IPS DF 6.9 (cell line): ENCODE results near the gene PSG7.
"Not testable (repeated sequence)": the region's sequence is repeated elsewhere in the genome, so short reads cannot be mapped to it uniquely, and the experiment has no call there.

Experiments used
- DNase-seq: peaks from one replicate; pipeline ENCODE4 v3.0.0-alpha.2; 2013; ENCODE audit warnings: low read depth, low spot score
- H3K27ac ChIP-seq: one replicate; pipeline ENCODE4 v1.5.1; 2013; ENCODE audit warnings: low read length, control low read depth
- H3K27me3 ChIP-seq: 2 replicates; pipeline ENCODE4 v1.6.1; 2013; ENCODE audit warnings: mild to moderate bottlenecking, low read length; ENCODE audit not compliant: control insufficient read depth, insufficient read depth
- H3K36me3 ChIP-seq: 2 replicates; pipeline ENCODE4 v1.6.1; 2013; ENCODE audit warnings: low read length; ENCODE audit not compliant: control insufficient read depth, insufficient read depth
- H3K4me1 ChIP-seq: 2 replicates; pipeline ENCODE4 v1.6.1; 2013; ENCODE audit warnings: low read length; ENCODE audit not compliant: control insufficient read depth, insufficient read depth
- H3K4me3 ChIP-seq: 2 replicates; pipeline ENCODE4 v1.5.1; 2013; ENCODE audit warnings: mild to moderate bottlenecking, low read length
- H3K9me3 ChIP-seq: 2 replicates; pipeline ENCODE4 v1.6.1; 2013; ENCODE audit warnings: low read length, inconsistent platforms; ENCODE audit not compliant: control insufficient read depth, insufficient read depth
- WGBS: extraction: QIAGEN DNeasy Blood & Tissue Kit; methylation state at CpG from one replicate; pipeline ENCODE4 v1.1.7; 2013; ENCODE audit warnings: mixed read lengths, missing lambda C conversion rate; ENCODE audit not compliant: insufficient read length, insufficient coverage; 5-methylcytosine and 5-hydroxymethylcytosine counted together

Gene PSG7

DNA sequence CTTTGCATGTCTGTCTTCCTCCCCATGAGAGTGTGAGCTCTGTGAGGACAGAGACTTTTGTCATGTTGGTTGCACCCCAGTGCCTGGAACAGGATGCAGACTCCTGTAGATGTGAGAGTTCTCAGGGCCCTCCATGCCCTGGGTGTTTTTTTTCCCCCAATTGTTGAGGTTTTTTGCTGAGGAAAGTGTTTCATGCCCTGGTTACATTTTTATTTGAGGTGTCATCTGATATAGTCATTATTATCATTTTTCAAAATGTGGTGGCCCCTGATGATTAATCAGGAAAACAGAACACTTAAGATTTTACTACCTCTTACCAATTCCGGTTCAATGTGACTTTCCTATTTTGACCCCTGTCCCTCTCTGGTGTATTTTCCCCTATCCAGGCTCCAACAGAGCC is 20.1 kb downstream of the PSG7 start:
- not testable (repeated sequence) for H3K9me3 ChIP-seq, H3K4me3 ChIP-seq, H3K27ac ChIP-seq, DNase-seq, H3K27me3 ChIP-seq, H3K36me3 ChIP-seq, H3K4me1 ChIP-seq
- no CpG with 5 or more reads among the region's 1 CpG for WGBS

DNA sequence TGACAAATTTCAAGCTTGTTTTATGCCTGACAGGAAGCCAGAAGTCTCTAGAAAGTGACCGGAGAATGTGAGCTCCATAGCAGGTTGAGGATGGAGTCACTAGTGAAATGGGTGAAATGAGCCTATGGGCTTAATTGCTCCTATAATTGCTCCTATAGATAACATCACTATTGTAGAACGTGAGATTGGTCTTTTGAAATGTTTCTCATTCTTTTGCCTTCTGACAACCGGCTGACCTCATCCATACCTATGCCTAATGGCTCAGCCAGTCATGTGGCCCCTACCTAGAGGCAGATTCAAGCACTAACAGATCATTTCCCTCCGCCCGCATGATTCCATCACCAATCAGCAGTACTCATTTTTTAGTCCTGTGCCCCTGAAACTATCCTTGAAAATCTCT is 23.5 kb downstream of the PSG7 start:
- not testable (repeated sequence) for H3K4me1 ChIP-seq, H3K9me3 ChIP-seq
- WGBS: no CpG with 5 or more reads among the region's 5 CpGs

DNA sequence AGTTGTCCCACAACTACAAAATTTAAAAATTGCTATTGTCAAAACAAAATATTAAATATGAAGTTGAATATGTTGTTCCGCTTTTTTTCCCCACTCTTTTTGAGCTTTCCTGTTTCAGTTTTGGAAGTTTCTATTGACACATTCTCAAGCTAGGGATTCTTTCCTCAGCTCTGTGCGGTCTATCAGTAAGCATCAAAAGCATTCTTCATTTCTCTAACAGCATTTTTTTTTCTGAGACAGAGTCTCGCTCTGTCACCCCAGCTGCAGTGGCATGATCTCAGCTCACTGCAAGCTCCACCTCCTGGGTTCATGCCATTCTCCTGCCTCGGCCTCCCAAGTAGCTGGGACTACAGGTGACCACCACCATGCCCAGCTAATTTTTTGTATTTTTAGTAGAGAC is 24.1 kb downstream of the PSG7 start:
- H3K4me3 ChIP-seq, H3K4me1 ChIP-seq, H3K27me3 ChIP-seq, H3K27ac ChIP-seq, H3K9me3 ChIP-seq, DNase-seq, H3K36me3 ChIP-seq: not testable (repeated sequence)
- no CpG with 5 or more reads among the region's 4 CpGs for WGBS

More for the DNA sequence above, 23.5 kb downstream of the PSG7 start:
- not testable (repeated sequence) for H3K27me3 ChIP-seq, DNase-seq, H3K4me3 ChIP-seq, H3K27ac ChIP-seq, H3K36me3 ChIP-seq

DNA sequence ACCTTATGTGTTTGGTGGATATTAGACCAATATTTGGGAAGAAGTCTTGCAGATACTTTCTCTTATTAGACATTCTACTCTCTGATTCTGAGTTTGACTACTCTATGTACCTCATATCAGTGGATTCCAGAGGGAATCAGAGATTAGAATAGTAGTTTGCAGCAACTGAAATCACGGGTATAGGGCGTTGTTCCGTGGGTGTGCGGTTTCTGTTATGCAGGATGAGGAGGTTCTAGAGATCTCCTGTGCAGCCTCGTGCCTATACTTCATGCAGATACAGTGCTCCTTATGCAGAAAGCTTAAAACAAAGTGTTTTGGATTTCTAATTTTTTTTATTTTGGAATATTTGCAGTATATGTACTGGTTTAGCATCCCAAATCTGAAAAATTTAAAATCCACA is 25.3 kb downstream of the PSG7 start:
- H3K27me3 ChIP-seq, H3K36me3 ChIP-seq, H3K27ac ChIP-seq, DNase-seq, H3K4me1 ChIP-seq, H3K9me3 ChIP-seq, H3K4me3 ChIP-seq: not testable (repeated sequence)
- WGBS: no CpG with 5 or more reads among the region's 5 CpGs

DNA sequence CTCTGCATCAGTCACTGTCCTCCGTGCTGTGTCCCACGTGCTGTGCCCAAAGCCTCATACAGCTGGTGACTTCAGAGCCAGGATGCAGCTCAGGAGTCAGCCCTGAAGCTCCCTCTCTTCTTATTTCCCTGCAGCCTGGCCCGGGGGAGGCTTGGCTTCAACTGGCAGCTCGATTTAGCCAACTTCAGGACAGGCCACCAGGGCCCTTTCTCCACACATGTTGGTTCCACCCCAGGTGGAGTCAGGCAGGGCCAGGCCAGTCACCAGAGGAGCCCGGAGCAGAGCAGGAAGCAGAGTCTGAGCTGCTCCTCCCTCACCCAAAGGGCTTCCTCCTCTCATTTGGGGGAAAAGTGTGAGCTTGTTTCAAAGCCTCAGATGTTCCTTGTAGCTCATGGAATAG is 30.8 kb downstream of the PSG7 start:
- DNase-seq, H3K9me3 ChIP-seq, H3K4me1 ChIP-seq, H3K36me3 ChIP-seq, H3K4me3 ChIP-seq, H3K27me3 ChIP-seq, H3K27ac ChIP-seq: not testable (repeated sequence)
- WGBS: no CpG with 5 or more reads among the region's 5 CpGs

DNA sequence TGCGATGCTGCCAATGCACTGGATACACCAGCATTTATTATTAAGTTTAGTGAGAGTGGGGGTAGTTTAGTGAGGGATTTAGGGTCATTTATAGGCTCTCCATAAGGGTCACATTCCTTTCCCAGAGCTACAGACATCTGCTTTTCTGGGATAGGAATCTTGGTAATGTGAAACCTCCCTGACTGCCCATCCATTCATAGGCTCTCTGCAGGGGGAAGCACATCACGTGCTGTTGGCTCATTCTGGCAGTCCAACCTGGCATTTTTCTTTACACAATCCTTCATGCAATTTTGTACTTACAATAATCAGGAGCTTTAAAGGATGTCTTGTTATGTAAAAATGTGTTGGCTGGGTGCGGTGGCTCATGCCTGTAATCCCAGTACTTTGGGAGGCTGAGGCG is 36.4 kb downstream of the PSG7 start:
- not testable (repeated sequence) for H3K27ac ChIP-seq
- no CpG with 5 or more reads among the region's 4 CpGs for WGBS

DNA sequence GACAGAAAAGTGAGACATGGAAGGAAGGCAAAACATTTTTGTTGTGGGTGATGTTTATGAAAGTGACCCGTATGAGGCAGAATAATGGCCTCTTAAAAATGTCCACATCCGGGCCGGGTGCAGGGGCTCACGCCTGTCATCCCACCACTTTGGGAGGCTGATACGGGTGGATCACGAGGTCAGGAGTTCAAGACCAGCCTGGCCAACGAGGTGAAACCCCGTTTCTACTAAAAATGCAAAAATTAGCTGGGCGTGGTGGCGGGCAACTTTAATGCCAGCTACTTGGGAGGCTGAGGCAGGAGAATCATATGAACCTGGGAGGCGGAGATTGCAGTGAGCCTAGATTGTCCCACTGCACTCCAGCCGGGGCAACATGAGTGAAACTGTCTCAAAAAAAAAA is 37.3 kb downstream of the PSG7 start:
- not testable (repeated sequence) for H3K4me3 ChIP-seq, H3K9me3 ChIP-seq, H3K27me3 ChIP-seq, H3K4me1 ChIP-seq, DNase-seq, H3K36me3 ChIP-seq, H3K27ac ChIP-seq
- WGBS: no CpG with 5 or more reads among the region's 12 CpGs

More for the DNA sequence above, 36.4 kb downstream of the PSG7 start:
- H3K36me3 ChIP-seq, H3K4me1 ChIP-seq, DNase-seq, H3K9me3 ChIP-seq, H3K27me3 ChIP-seq, H3K4me3 ChIP-seq: not testable (repeated sequence)

DNA sequence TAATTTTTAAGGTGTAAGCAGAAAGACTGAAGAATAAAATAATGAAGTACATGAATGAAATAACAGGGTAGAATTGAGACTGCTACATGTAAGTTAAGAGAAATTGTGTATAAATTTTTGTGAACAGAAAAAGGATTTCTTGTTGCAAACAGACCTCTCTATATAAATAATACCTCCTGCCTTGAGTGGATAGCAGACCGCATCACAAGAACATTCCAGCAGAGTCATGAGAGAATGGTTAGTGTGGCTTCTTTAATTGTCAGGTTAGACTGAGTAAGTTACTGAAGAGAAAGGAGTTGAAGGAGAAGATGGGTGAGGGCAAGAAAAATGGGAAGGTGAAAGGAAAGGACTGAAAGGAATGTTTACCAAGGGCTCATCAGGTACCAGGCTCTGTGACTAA is 37.9 kb downstream of the PSG7 start:
- not testable (repeated sequence) for H3K4me1 ChIP-seq, H3K27ac ChIP-seq, H3K36me3 ChIP-seq, DNase-seq, H3K27me3 ChIP-seq, H3K9me3 ChIP-seq, H3K4me3 ChIP-seq
- no CpG with 5 or more reads among the region's 1 CpG for WGBS

DNA sequence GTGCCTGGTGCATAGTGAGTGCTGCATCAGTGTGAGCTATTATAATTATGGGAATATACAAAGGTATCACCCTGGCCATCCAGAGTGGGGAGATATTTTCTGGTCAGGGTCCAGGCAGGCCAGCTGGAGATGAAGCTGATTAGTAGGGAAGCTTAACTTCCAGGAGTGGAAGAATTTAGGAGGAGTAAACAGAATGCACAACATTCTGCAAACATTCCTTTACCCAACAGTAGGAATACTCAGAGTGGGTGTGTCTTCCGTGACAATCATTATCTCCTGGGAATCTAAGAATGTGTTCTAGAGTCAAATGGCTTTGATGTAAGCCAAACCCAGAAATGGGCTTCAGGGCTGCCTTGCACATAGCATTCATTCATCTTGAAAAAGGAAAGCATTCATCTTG is 38.4 kb downstream of the PSG7 start:
- not testable (repeated sequence) for H3K4me1 ChIP-seq, H3K4me3 ChIP-seq, H3K27me3 ChIP-seq, H3K36me3 ChIP-seq, DNase-seq, H3K9me3 ChIP-seq, H3K27ac ChIP-seq
- WGBS: no CpG with 5 or more reads among the region's 1 CpG

DNA sequence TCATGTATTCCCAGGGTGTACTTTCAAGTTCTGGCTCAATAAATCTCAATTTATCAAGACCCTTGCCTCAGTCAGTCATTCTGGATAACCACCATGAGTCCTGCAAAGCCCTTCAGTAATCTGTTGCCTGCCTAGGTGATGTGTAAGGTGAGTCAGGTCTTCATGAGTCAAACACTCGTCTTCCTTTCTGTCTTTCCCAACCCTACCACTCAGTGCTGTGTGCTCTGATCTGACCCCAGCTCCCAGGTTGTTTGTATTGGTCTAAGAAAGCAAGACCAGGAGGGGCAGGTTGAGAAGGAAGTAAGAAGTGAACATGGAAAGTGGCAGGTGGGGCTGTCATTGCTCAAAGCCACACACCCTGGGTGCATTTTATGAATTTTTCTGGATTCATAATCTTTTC is 39.3 kb downstream of the PSG7 start:
- H3K36me3 ChIP-seq, H3K27ac ChIP-seq, H3K4me1 ChIP-seq, H3K9me3 ChIP-seq, H3K4me3 ChIP-seq, H3K27me3 ChIP-seq, DNase-seq: not testable (repeated sequence)
- no CpG with 5 or more reads among the region's 1 CpG for WGBS

DNA sequence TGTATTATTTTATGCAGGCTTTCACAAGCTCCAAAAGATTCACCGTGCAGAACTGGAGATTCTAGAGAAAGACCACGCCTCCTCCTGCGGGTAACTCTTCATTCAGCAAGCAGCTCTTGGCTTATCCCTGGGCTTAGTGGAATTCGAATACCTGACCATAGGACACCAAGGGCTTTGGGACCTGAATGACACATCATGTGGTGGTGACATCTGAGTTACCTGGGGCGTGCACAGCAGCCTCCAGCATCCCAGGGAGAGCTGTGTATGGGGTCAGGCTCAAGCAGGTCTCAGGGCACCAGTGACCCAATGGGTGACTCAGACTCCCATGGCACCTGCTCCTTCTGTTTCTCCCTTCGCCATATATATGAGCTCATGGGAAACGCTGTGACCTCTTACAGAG is 46.6 kb downstream of the PSG7 start:
- WGBS: no CpG with 5 or more reads among the region's 7 CpGs

More for the DNA sequence above, 46.6 kb downstream of the PSG7 start:
- H3K36me3 ChIP-seq, H3K4me3 ChIP-seq, DNase-seq, H3K27me3 ChIP-seq, H3K4me1 ChIP-seq, H3K27ac ChIP-seq, H3K9me3 ChIP-seq: not testable (repeated sequence)
